Fibroblast of the aortic adventitia (primary cell): ENCODE data around the gene MEIS1. TPM values are rescaled to one million over a fixed set of nuclear protein-coding genes. Genes with fewer than 3 reads are reported as not detected.
A peak's percentile ranks its signal among the peaks of the same experiment; 100 is the strongest.

Experiments
- DNase-seq: peaks from one replicate; pipeline ENCODE4 v3.0.0-alpha.2; 2010; ENCODE audit warnings: low read depth
- H3K4me3 ChIP-seq: 2 replicates; pipeline ENCODE4 v1.5.1; 2011; ENCODE audit warnings: low read depth, mild to moderate bottlenecking, control low read depth, low read length, moderate library complexity
- total RNA-seq: library from RNA; depleted of rRNA; stranded (reverse); fragments of >200 nt; gene quantifications from 2 replicates; pipeline ENCODE4 v1.2.3, GENCODE V29; 2012; ENCODE audit warnings: low replicate concordance
- TF ChIP-seq, protein P1 (sequence below): IDR thresholded peaks from 2 replicates; pipeline ENCODE4 v1.5.1; 2011; ENCODE audit warnings: mild to moderate bottlenecking, low read length, control low read depth, inconsistent platforms; ENCODE audit not compliant: insufficient read depth

The MEIS1 gene
- total RNA-seq, 1 donor, result 78.2 TPM

DNA sequence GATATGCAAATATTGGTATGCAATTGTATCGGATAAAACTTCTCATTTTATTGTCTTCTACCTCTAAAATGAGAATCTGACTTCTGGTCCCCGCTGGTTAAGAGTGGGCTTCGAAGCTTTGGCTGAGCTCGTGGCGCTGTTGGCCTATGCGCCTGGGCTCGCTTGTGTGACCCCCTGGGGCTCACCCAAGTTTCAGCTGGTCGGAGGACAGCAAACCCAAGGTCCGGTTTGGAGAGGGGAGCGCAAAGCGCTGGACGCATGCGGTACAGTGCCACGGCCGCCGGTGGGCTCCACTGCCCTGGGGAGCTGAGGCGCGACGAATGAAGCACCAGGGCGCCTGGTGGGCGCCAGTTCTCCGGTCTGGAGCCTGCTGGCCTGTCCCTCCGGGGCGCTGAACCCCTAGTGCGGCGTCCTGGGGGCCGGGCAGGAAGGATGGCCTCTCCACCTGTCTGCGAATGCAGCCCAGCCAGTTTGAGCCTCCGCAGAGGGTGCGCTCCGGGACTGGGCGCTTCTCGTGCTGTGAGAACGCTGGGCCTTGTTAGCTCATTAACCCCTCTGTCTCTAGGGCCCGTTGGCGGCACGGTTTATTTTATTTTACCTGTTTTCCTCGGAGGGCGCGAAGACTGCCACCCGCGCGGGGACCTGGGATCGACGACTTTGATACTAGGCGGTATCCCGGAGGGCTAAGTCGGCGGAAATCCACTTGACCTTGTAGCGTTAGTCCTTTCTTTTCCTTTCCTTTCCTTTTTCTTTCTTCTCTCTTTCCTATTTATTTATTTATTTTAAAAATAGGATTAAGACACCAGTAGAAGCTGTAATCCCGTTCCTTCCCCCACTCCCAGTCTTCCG is 10.4 kb downstream of the MEIS1 start:
- peak overlapping the region; percentile 71 for H3K4me3 ChIP-seq

DNA sequence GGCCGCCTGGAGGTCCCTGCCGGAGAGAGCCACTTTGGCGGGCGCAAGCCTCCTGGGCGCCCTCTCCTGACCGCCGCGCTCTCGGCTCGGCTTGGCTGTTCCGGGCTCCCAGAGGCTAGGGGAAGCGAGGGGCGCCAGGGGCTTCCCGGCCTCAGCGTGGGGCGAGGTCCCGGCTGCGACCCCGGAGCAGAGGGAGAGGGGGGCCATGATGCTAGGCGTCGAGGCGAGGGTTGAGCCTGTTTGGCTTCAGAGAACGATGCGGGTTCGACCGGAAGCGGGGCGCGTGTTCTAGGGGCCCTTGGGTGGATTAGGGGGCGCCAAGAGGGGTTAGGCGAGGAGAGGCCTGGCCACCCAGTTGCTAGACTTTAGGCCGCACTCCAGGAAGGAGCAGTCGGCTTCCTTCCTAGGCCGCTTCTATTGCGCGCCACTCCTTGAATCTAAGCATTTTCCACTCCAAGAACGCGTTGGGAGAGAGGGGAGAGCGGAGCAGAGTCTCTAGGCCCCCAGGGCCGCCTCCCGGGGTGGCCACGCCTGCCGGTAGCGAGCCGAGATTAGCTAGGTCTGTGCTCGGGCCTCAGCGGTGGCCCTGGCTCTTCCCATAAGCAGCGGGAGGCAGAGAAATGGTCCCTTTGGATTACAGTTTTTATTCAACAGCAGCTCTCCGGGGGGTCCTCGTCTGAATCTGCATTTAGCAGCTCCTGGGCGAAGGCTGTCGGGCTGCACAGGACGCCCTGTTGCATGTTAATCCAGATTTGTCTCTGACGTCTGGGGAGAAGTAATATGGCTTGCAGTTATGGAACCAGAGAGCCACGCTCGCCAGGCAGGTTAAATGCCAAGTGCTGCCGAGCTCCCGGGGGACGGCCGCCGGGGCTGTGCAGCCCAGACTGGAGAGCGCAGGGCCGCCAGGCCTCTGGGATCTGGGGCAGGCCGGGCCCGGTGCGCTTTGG is 11.3 kb downstream of the MEIS1 start:
- peak overlapping the region; percentile 71 for H3K4me3 ChIP-seq
- peak; percentile 86 for DNase-seq
- TF ChIP-seq, protein P1, sequence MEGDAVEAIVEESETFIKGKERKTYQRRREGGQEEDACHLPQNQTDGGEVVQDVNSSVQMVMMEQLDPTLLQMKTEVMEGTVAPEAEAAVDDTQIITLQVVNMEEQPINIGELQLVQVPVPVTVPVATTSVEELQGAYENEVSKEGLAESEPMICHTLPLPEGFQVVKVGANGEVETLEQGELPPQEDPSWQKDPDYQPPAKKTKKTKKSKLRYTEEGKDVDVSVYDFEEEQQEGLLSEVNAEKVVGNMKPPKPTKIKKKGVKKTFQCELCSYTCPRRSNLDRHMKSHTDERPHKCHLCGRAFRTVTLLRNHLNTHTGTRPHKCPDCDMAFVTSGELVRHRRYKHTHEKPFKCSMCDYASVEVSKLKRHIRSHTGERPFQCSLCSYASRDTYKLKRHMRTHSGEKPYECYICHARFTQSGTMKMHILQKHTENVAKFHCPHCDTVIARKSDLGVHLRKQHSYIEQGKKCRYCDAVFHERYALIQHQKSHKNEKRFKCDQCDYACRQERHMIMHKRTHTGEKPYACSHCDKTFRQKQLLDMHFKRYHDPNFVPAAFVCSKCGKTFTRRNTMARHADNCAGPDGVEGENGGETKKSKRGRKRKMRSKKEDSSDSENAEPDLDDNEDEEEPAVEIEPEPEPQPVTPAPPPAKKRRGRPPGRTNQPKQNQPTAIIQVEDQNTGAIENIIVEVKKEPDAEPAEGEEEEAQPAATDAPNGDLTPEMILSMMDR, result peak; percentile 20

More for the DNA sequence above, 10.4 kb downstream of the MEIS1 start:
- DNase-seq, result peak; percentile 66
- TF ChIP-seq, protein P1, result peak; percentile 36

DNA sequence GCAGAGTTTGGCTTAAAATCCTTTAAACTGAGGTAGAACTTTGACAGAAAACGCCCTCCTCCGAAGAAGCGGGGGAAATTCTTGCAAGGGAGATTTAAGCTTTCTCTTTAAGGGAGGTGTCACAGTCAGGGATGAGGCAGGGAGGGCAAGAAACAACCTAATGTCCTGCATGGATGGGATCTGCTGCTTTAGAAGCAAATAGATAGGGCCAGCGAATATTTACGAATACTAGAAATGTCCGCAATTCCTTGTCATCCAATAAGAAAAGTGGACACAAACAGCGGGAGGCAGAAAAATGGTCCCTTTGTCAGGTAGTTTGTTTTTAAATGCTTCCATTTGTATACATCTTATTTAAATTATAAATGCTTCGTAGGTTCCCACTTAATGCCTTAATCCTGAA is 12.0 kb downstream of the MEIS1 start:
- peak overlapping the region; percentile 71 for H3K4me3 ChIP-seq
- TF ChIP-seq, protein P1, result no peak
- DNase-seq, result peak; percentile 67

DNA sequence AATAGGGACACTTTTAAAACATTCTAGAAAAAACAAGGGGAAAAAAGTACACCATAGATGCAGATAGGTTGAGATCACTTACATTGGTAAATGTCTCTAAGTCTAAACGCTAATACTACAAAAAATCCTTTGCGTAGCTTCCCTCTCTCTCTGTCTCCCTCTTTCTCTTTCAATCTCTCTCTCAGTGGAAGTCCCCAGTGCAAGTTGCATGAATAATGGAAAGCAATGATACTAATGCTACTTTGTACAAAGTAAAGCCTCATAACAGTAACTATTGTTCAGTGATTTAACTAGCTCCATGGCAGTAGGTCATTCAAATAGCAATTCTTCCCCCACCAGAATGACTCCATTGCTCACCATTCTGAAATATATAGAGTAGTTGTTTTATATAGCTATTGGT is 12.8 kb downstream of the MEIS1 start:
- TF ChIP-seq, protein P1, result no peak
- peak; percentile 62 for DNase-seq
- peak overlapping the region; percentile 71 for H3K4me3 ChIP-seq

DNA sequence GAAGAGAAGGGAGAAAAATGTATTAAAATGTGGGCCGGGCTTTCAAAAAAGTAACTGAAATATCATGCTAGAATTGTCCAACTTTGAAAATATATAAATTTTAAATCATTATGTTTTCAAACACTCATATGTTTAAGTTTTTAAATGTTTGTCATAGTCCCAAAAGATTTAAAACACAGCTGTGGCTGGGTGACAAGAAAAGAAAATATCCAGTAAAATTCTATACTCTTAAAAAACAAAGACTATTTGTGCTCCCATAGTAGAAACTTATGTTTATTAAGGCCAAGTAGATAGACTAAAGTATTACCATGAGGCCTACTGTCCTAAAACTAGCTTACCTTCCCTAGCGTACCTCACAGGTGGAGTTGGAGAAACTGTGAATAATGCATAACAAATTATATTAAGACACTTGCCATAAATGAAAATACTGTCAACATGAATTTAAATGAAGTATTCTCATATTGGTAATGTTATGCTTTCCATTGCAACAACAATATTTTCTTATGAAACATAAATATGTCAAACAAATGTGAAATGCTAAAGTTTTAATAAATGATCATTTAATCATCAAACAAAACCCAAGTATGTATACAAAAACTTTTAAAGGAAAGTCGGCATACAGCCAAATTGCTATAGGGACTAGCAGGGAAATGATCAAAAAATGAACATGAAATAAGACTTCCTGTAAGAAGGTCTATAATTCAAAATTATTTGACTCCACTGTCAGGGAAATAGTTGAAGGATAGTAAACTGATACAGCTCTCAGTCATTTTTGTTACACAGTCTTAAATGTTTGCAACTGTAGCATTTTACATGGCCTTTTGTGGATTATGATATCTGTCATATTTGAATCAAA is 13.4 kb downstream of the MEIS1 start:
- peak; percentile 49 for DNase-seq
- no peak overlapping the region for H3K4me3 ChIP-seq
- TF ChIP-seq, protein P1, result no peak

DNA sequence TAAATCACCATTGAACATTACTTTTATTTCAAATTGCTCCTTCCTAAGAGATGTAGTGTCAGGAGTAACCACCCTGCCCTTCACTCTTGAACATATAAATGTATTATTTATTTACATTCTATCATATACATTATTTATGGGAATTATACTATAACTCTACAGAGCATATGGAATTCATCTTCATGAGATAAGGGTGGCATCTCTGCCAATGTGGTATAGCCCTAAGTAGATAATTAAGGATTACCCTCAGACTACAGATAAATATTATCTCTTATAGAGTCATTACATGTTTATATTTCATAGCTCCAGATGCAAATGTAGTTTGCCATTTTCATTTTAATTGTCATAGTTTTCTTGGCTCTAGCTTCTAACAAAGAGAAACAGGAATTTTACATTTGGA is 17.3 kb downstream of the MEIS1 start:
- no peak overlapping the region for H3K4me3 ChIP-seq
- TF ChIP-seq, protein P1, result no peak
- peak; percentile 17 for DNase-seq
